GM23338 (cell line): ENCODE results near the gene BCAR3. TPM values are rescaled to one million over a fixed set of nuclear protein-coding genes. Genes with fewer than 3 reads are reported as not detected.

Experiments
- ATAC-seq: fragments of 200-7000 bp; cut with Tn5 transposase; 3 replicates; pipeline ENCODE4 v1.9.1; 2020
- DNase-seq: peaks from one replicate; pipeline ENCODE4 v3.0.0-alpha.2; 2015; ENCODE audit warnings: low spot score
- H2AFZ ChIP-seq: fragments of 200-600 bp; sonication (generic); 2 replicates; pipeline ENCODE4 v1.8.0; 2016; ENCODE audit warnings: antibody characterized with exemption, mild to moderate bottlenecking, moderate library complexity
- H3F3A ChIP-seq: fragments of 200-600 bp; sonication (generic); replicated peaks from 2 replicates; pipeline ENCODE4 v1.8.0; 2017; ENCODE audit warnings: antibody characterized with exemption, mixed run types, low read depth
- H3K27ac ChIP-seq: fragments of 200-600 bp; sonication (generic); 2 replicates; pipeline ENCODE4 v1.6.1; 2016; ENCODE audit warnings: low read depth
- H3K27me3 ChIP-seq: fragments of 200-600 bp; sonication (generic); 2 replicates; pipeline ENCODE4 v1.8.0; 2016; ENCODE audit warnings: mild to moderate bottlenecking, mixed run types, moderate library complexity; ENCODE audit not compliant: insufficient read depth
- H3K36me3 ChIP-seq: fragments of 200-600 bp; sonication (generic); 2 replicates; pipeline ENCODE4 v1.8.0; 2016; ENCODE audit warnings: mild to moderate bottlenecking; ENCODE audit not compliant: insufficient read depth
- H3K4me1 ChIP-seq: fragments of 200-600 bp; sonication (generic); 2 replicates; pipeline ENCODE4 v1.8.0; 2016; ENCODE audit warnings: mild to moderate bottlenecking, moderate library complexity; ENCODE audit not compliant: insufficient read depth
- H3K4me2 ChIP-seq: fragments of 200-600 bp; sonication (generic); 2 replicates; pipeline ENCODE4 v1.7.1; 2017; ENCODE audit warnings: mixed run types
- H3K4me3 ChIP-seq: fragments of 200-600 bp; sonication (generic); 2 replicates; pipeline ENCODE4 v1.6.1; 2016; ENCODE audit warnings: mixed run types
- H3K79me2 ChIP-seq: fragments of 200-600 bp; sonication (generic); replicated peaks from 2 replicates; pipeline ENCODE4 v1.8.0; 2017; ENCODE audit warnings: mild to moderate bottlenecking; ENCODE audit not compliant: insufficient read depth
- H3K9me2 ChIP-seq: fragments of 200-600 bp; sonication (generic); 2 replicates; pipeline ENCODE4 v1.8.0; 2017; ENCODE audit not compliant: insufficient read depth
- H4K20me1 ChIP-seq: fragments of 200-600 bp; sonication (generic); replicated peaks from 2 replicates; pipeline ENCODE4 v1.8.0; 2017; ENCODE audit warnings: mild to moderate bottlenecking; ENCODE audit not compliant: insufficient read depth
- H3K27ac Mint-ChIP-seq: 2 replicates; pipeline ENCODE4 v1.8.0; 2020; ENCODE audit warnings: inconsistent platforms, mild to moderate bottlenecking, moderate library complexity, mixed read lengths
- H3K27me3 Mint-ChIP-seq: 3 replicates; pipeline ENCODE4 v1.8.0; 2022; ENCODE audit warnings: low read depth, mild to moderate bottlenecking, moderate library complexity, mixed read lengths, inconsistent platforms; ENCODE audit not compliant: insufficient read depth, poor library complexity
- H3K36me3 Mint-ChIP-seq: 3 replicates; pipeline ENCODE4 v1.8.0; 2021; ENCODE audit warnings: low read depth, mild to moderate bottlenecking, inconsistent platforms, moderate library complexity, mixed read lengths
- H3K4me1 Mint-ChIP-seq: 3 replicates; pipeline ENCODE4 v1.8.0; 2020; ENCODE audit warnings: mild to moderate bottlenecking, inconsistent platforms, mixed read lengths
- H3K4me3 Mint-ChIP-seq: 3 replicates; pipeline ENCODE4 v1.8.0; 2021; ENCODE audit warnings: moderate library complexity, mild to moderate bottlenecking, inconsistent platforms, mixed read lengths
- H3K9me3 Mint-ChIP-seq: 3 replicates; pipeline ENCODE4 v1.8.0; 2020; ENCODE audit warnings: moderate library complexity, mild to moderate bottlenecking, inconsistent platforms, mixed read lengths
- CREB1 ChIP-seq: fragments of 250-450 bp; sonication (Bioruptor Pico); IDR thresholded peaks from 2 replicates; pipeline ENCODE4 v1.5.0; 2020; ENCODE audit warnings: low read depth, mild to moderate bottlenecking, moderate library complexity
- CTCF ChIP-seq, 2 experiments: fragments of 200-600 bp in 1 of 2; sonication (generic) in 1 of 2; conservative IDR thresholded peaks; 2 replicates each; pipeline versions ENCODE4 v1.5.1 to v1.6.1; 2016 to 2017; ENCODE audit warnings: antibody characterized with exemption in 2 of 2, low read depth in 2 of 2, mild to moderate bottlenecking in 2 of 2, moderate library complexity in 1 of 2
- ETS1 ChIP-seq: IDR thresholded peaks from 2 replicates; pipeline ENCODE4 v1.6.1; 2016; ENCODE audit warnings: antibody characterized with exemption
- EZH2 ChIP-seq: fragments of 200-600 bp; sonication (generic); IDR thresholded peaks from one replicate; pipeline ENCODE4 v1.8.0; 2017; ENCODE audit warnings: antibody characterized with exemption, mild to moderate bottlenecking, low read depth; ENCODE audit not compliant: unreplicated experiment
- EZH2phosphoT487 ChIP-seq: fragments of 200-600 bp; sonication (generic); IDR thresholded peaks from one replicate; pipeline ENCODE4 v1.8.1; 2018; ENCODE audit warnings: antibody characterized with exemption; ENCODE audit not compliant: unreplicated experiment
- JUNB ChIP-seq: IDR thresholded peaks from one replicate; pipeline ENCODE4 v1.6.1; 2016; ENCODE audit warnings: antibody characterized with exemption; ENCODE audit not compliant: unreplicated experiment
- NANOG ChIP-seq: IDR thresholded peaks from 2 replicates; pipeline ENCODE4 v1.6.1; 2016; ENCODE audit warnings: antibody characterized with exemption, borderline replicate concordance
- POLR2AphosphoS5 ChIP-seq: IDR thresholded peaks from 2 replicates; pipeline ENCODE4 v1.6.1; 2016; ENCODE audit warnings: antibody characterized with exemption, low read depth
- REST ChIP-seq: IDR thresholded peaks from one replicate; pipeline ENCODE4 v1.6.1; 2018; ENCODE audit warnings: antibody characterized with exemption; ENCODE audit not compliant: unreplicated experiment
- STAT1 ChIP-seq: IDR thresholded peaks from one replicate; pipeline ENCODE4 v1.6.1; 2016; ENCODE audit warnings: antibody characterized with exemption; ENCODE audit not compliant: unreplicated experiment
- ZNF114 ChIP-seq: fragments of 250-450 bp; sonication (Bioruptor Pico); IDR thresholded peaks from 2 replicates; pipeline ENCODE4 v1.5.0; 2020; ENCODE audit warnings: mild to moderate bottlenecking, moderate library complexity
- ZNF331 ChIP-seq: fragments of 250-450 bp; sonication (Bioruptor Pico); IDR thresholded peaks from 2 replicates; pipeline ENCODE4 v1.5.0; 2020; ENCODE audit warnings: low read depth, mild to moderate bottlenecking, moderate library complexity
- ZNF462 ChIP-seq: fragments of 250-450 bp; sonication (Bioruptor Pico); IDR thresholded peaks from 2 replicates; pipeline ENCODE4 v1.5.0; 2020; ENCODE audit warnings: mild to moderate bottlenecking, moderate library complexity
- polyA plus RNA-seq: library from polyadenylated mRNA; unstranded; fragments of >200 nt; fragmentation: Nextera tagmentation; extraction: Ambion mirVana; gene quantifications from 2 replicates; pipeline ENCODE4 v1.2.1, GENCODE V29; 2016
- total RNA-seq: library from RNA; depleted of rRNA; stranded (reverse); fragments of >200 nt; shearing (Covaris generic); gene quantifications from 2 replicates; pipeline ENCODE4 v1.2.3, GENCODE V29; 2014

BCAR3 gene
- total and polyA plus RNA-seq, 2 experiments from 2014 or later = 5.5 to 9.7 TPM

GRCh38 chr1:93528412-93528811 lies 153.2 kb downstream of the BCAR3 start:
- no peak overlapping the region for H3K27ac Mint-ChIP-seq

More at GRCh38 chr1:93528412-93528811, 153.2 kb downstream of the BCAR3 start:
- no peak overlapping the region for H2AFZ ChIP-seq
- no peaks in the 10 kb centered on the region for H3K9me3 Mint-ChIP-seq
- H3K4me2 ChIP-seq = no peak overlapping the region
- peaks cover 5% of the 10 kb centered on the region; the same call in 1 of the 2 replicates for H3K4me1 ChIP-seq
- 0 out of 2 replicates have a peak, but pooled peaks cover 10% of the 10 kb centered on the region for H3K79me2 ChIP-seq
- peaks cover 11% of the 10 kb centered on the region; the same call in 1 of the 2 replicates for H3K36me3 ChIP-seq
- TF ChIP-seq EZH2 (no peak), ZNF331 (CRISPR knock-in tag) (no peak), NANOG (no peak), EZH2phosphoT487 (no peak), ETS1 (no peak), STAT1 (no peak), CTCF (conservative IDR thresholded peaks at IDR 0.05; ENCODE audit: low read depth in 2 of 2) (no peak), CREB1 (CRISPR knock-in tag) (no peak), ZNF114 (CRISPR knock-in tag) (no peak), POLR2AphosphoS5 (no peak), ZNF462 (CRISPR knock-in tag) (no peak), JUNB (no peak), REST (no peak)
- no peaks in the 10 kb centered on the region for H3K27me3 ChIP-seq
- H3K4me1 Mint-ChIP-seq = peaks cover 7% of the 10 kb centered on the region; the same call in 2 of the 3 replicates
- no peak overlapping the region for H3K4me3 ChIP-seq
- peaks cover 37% of the 10 kb centered on the region; the same call in 2 of the 3 replicates for H3K36me3 Mint-ChIP-seq
- H3F3A ChIP-seq = no peaks in the 10 kb centered on the region
- H3K9me2 ChIP-seq = no peaks in the 10 kb centered on the region
- no peak for DNase-seq
- H4K20me1 ChIP-seq = no peaks in the 10 kb centered on the region
- H3K27me3 Mint-ChIP-seq = peaks cover 2% of the 10 kb centered on the region
- H3K4me3 Mint-ChIP-seq = no peak overlapping the region
- ATAC-seq = no peak
- no peak overlapping the region; the same call in 1 of the 2 replicates for H3K27ac ChIP-seq
